Colonic mucosa (tissue), 4 donors: ENCODE results near the gene ACTR6. TPM values are rescaled to one million over a fixed set of nuclear protein-coding genes. Genes with fewer than 3 reads are reported as not detected.

Experiments used
- DNase-seq: peaks from one replicate; pipeline ENCODE4 v3.0.0-alpha.2; 2020
- H3K27ac ChIP-seq: fragments of 200-600 bp; one replicate; pipeline ENCODE4 v1.8.0; 2021
- H3K27me3 ChIP-seq: fragments of 200-600 bp; one replicate; pipeline ENCODE4 v1.8.0; 2021
- H3K36me3 ChIP-seq: fragments of 200-600 bp; one replicate; pipeline ENCODE4 v1.8.0; 2021
- H3K4me1 ChIP-seq: fragments of 200-600 bp; one replicate; pipeline ENCODE4 v1.8.0; 2021; ENCODE audit warnings: mild to moderate bottlenecking
- H3K4me3 ChIP-seq: fragments of 200-600 bp; one replicate; pipeline ENCODE4 v1.8.0; 2021
- H3K9ac ChIP-seq, 2 donors: one replicate each; pipeline ENCODE4 v1.7.0; 2013; ENCODE audit warnings: control low read depth in 2 of 2, low read depth in 2 of 2, low read length in 2 of 2
- H3K9me3 ChIP-seq: fragments of 200-600 bp; one replicate; pipeline ENCODE4 v1.8.0; 2021
- CTCF ChIP-seq: fragments of 200-600 bp; IDR thresholded peaks from one replicate; pipeline ENCODE4 v1.8.0; 2022; ENCODE audit warnings: antibody characterized with exemption, mild to moderate bottlenecking
- intact Hi-C: fragments of 100-400 bp; cut with DNase I; formaldehyde crosslinking; loops from one replicate; pipeline ENCODE4 v1.14.1; 2022
- total RNA-seq, 2 donors: library from RNA; stranded (reverse); fragmentation: NEBNext Ultra II Directional in 1 of 2; extraction: Animal tissue kit (Norgen Biotek cat#: 25700) in 1 of 2; gene quantifications; one replicate each; pipeline ENCODE4 v1.2.1, GENCODE V29; 2021
- donor health status: healthy.
- donor health status: DM: no; HTN: no; CAD: no.
- donor health status: DM: no; HTN: no; CAD: no.

ACTR6 gene
- total RNA-seq = 10 to 100 TPM; 24.3 to 37.7 TPM

- peak; percentile 98 for DNase-seq
- intact Hi-C loops = no loop called here
- TF ChIP-seq CTCF = no peak
Observed at GRCh38 chr12:100200463-100201181, at the start of gene ACTR6. Gene ACTR6, plus strand, starts transcription at chr12:100200815. Its CDS starts 37 bp downstream, at chr12:100200852.

DNA sequence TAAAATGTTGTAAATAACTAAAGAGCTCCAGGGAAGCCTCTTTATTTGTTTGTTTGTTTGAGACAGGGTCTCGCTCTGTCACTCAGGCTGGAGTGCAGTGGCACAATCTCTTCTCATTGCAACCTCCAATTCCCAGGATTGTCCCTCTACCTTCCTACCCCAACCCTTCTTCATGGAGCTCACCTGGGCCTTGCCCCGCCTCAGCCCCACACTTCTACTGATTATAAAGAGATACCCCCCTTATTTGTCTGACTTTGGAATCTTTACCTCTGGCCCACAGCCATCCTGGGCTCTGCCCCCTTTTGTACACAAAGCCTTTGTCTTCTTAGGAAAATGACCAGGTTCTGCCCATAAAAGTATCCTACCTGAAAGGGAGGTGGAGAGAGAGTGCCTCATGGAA lies 48.8 kb upstream of the ACTR6 start:
- Histone ChIP-seq H3K9ac (no peak overlapping the region), H3K9me3 (no peaks in the 10 kb centered on the region), H3K4me3 (no peak overlapping the region), H3K27me3 (no peaks in the 10 kb centered on the region), H3K36me3 (no peaks in the 10 kb centered on the region), H3K27ac (no peak overlapping the region), H3K4me1 (no peaks in the 10 kb centered on the region)
- no peak for TF ChIP-seq CTCF
- DNase-seq = no peak
- intact Hi-C loops = no loop called here

More at GRCh38 chr12:100200463-100201181, at the start of gene ACTR6:
- H3K9ac ChIP-seq = peak within 1 kb of the TSS; percentile 62 to 81
- H3K4me1 ChIP-seq = peaks cover 4% of the 10 kb centered on the region
- H3K36me3 ChIP-seq = no peaks in the 10 kb centered on the region
- H3K4me3 ChIP-seq = peak within 1 kb of the TSS; percentile 72
- peak within 1 kb of the TSS; percentile 78 for H3K27ac ChIP-seq
- no peaks in the 10 kb centered on the region for H3K27me3 ChIP-seq
- H3K9me3 ChIP-seq = no peaks in the 10 kb centered on the region

- no peak for DNase-seq
- H3K36me3 ChIP-seq = no peaks in the 10 kb centered on the region
- H3K27ac ChIP-seq = no peak overlapping the region
- H3K9me3 ChIP-seq = no peaks in the 10 kb centered on the region
- no peaks in the 10 kb centered on the region for H3K27me3 ChIP-seq
- no peak for TF ChIP-seq CTCF
- intact Hi-C loops = no loop called here
- no peak overlapping the region for H3K9ac ChIP-seq
- H3K4me1 ChIP-seq = no peaks in the 10 kb centered on the region
- no peak overlapping the region for H3K4me3 ChIP-seq
Observed at GRCh38 chr12:100153131-100153530, 47.5 kb upstream of the ACTR6 start.

- intact Hi-C loops = no loop called here
- H3K9me3 ChIP-seq = no peaks in the 10 kb centered on the region
- H3K4me1 ChIP-seq = no peaks in the 10 kb centered on the region
- H3K9ac ChIP-seq = no peak overlapping the region
- no peak overlapping the region for H3K27ac ChIP-seq
- H3K36me3 ChIP-seq = no peaks in the 10 kb centered on the region
- peak; percentile 86 for DNase-seq
- H3K27me3 ChIP-seq = no peaks in the 10 kb centered on the region
- peak; percentile 83 for TF ChIP-seq CTCF
- no peak overlapping the region for H3K4me3 ChIP-seq
Observed at GRCh38 chr12:100154474-100155247, 46.0 kb upstream of the ACTR6 start.

- Histone ChIP-seq H3K27me3 (no peaks in the 10 kb centered on the region), H3K9ac (no peak overlapping the region), H3K27ac (no peak overlapping the region), H3K36me3 (no peaks in the 10 kb centered on the region), H3K9me3 (no peaks in the 10 kb centered on the region), H3K4me1 (no peaks in the 10 kb centered on the region), H3K4me3 (no peak overlapping the region)
- intact Hi-C loops = no loop called here
- DNase-seq = no peak
- TF ChIP-seq CTCF = no peak
Observed at GRCh38 chr12:100156731-100157426, 43.7 kb upstream of the ACTR6 start.
